Sigmoid colon (tissue), 7 donors: ENCODE results near the gene PDE4D. TPM values are rescaled to one million over a fixed set of nuclear protein-coding genes. Genes with fewer than 3 reads are reported as not detected.

ENCODE experiments used
- DNase-seq: peaks from one replicate; pipeline ENCODE4 v3.0.0-alpha.2; 2019
- H3K27ac ChIP-seq, 4 donors: fragments of 200-600 bp; sonication (generic); one replicate each; pipeline ENCODE4 v1.5.1; 2016 to 2019; ENCODE audit warnings: mild to moderate bottlenecking in 1 of 4
- H3K27me3 ChIP-seq, 3 donors: fragments of 200-600 bp; sonication (generic); one replicate each; pipeline ENCODE4 v1.5.1; 2019; ENCODE audit warnings: mild to moderate bottlenecking in 1 of 3
- H3K36me3 ChIP-seq, 4 donors: fragments of 200-600 bp; sonication (generic); one replicate each; pipeline ENCODE4 v1.5.1; 2016 to 2019
- H3K4me1 ChIP-seq, 4 donors: fragments of 200-600 bp; sonication (generic); one replicate each; pipeline ENCODE4 v1.5.1; 2017 to 2019
- H3K4me3 ChIP-seq, 4 donors: fragments of 200-600 bp; sonication (generic); one replicate each; pipeline ENCODE4 v1.5.1; 2017 to 2019; ENCODE audit warnings: mild to moderate bottlenecking in 2 of 4, moderate library complexity in 1 of 4
- H3K9me3 ChIP-seq, 4 donors: fragments of 200-600 bp in 3 of 4; sonication (generic) in 3 of 4; one replicate each; pipeline versions ENCODE4 v1.5.1 to v1.6.1; 2013 to 2019
- EP300 ChIP-seq, 4 donors: sonication (generic); formaldehyde crosslinking; IDR thresholded peaks; one replicate each; pipeline ENCODE4 v1.6.1; 2017; ENCODE audit warnings: antibody characterized with exemption in 4 of 4
- POLR2A ChIP-seq, 2 donors: fragments of 450-650 bp; IDR thresholded peaks; one replicate each; pipeline ENCODE4 v1.6.1; 2016; ENCODE audit warnings: antibody characterized with exemption in 2 of 2, mild to moderate bottlenecking in 2 of 2, moderate library complexity in 2 of 2
- POLR2AphosphoS5 ChIP-seq, 4 donors: sonication (generic); formaldehyde crosslinking; IDR thresholded peaks; one replicate each; pipeline ENCODE4 v1.6.1; 2017; ENCODE audit warnings: antibody characterized with exemption in 4 of 4
- WGBS, 2 donors: extraction: QIAGEN DNeasy Blood & Tissue Kit; methylation state at CpG; one replicate each; pipeline ENCODE4 v1.1.7; 2013; 5-methylcytosine and 5-hydroxymethylcytosine counted together
- intact Hi-C: fragments of 100-400 bp; cut with DNase I; formaldehyde crosslinking; loops from one replicate; pipeline ENCODE4 v1.15.1; 2023
- polyA plus RNA-seq, 3 donors: library from polyadenylated mRNA; stranded (reverse); fragments of 200-250 nt; gene quantifications; one replicate each; pipeline ENCODE4 v1.2.3, GENCODE V29; 2013
- total RNA-seq, 4 donors: library from RNA; depleted of rRNA; stranded (reverse); fragments of >200 nt; gene quantifications; one replicate each; pipeline ENCODE4 v1.1.0, GENCODE V29; 2016
- TF ChIP-seq, protein P1 (sequence below), 4 experiments: fragments of 450-650 bp in 3 of 4; fragments of 200-600 bp in 1 of 4; IDR thresholded peaks; one replicate each; pipeline ENCODE4 v1.5.1; 2016 to 2019; ENCODE audit warnings: antibody characterized with exemption in 4 of 4, mild to moderate bottlenecking in 3 of 4, moderate library complexity in 2 of 4
- donor health status: healthy with polysubstance abuse.
- donor health status: Bipolar disorder and iron deficiency.
- donor health status: healthy.

Gene PDE4D
- total and polyA plus RNA-seq, 7 donors, result 6.0 to 289 (median 169) TPM

DNA sequence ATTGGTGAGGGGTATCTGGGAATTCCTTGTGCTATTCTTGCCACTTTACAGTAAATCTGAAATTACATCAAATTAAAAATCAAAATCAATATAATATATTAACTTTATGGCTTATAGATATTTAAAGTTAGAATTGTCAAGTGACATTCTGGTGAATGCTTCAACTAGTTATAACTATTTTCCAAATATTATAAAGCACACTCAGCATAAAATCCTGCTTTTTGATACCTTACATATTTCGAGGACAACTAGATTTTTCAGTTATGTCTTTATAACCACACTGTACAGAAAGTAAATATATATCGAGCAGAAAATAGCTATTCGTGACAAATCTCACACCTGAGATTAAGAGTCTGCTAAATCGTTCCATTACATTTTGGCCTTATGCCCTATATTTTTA, 210.2 kb downstream of the PDE4D start:
- H3K36me3 ChIP-seq, result no peaks in the 10 kb centered on the region
- H3K27me3 ChIP-seq, result no peaks in the 10 kb centered on the region
- no peak for DNase-seq
- intact Hi-C loops, result loop anchor here (2.0 kb wide), 1 partner anchor 107 kb away; no protein-coding TSS in a partner anchor
- H3K4me3 ChIP-seq, result no peak overlapping the region
- WGBS, 2 donors, result 94 to 95% methylated on average over 4 of the region's 4 CpGs
- peaks cover 0 to 55% (median 32%) of the 10 kb centered on the region in 4 donors for H3K4me1 ChIP-seq
- TF ChIP-seq POLR2A (IDR thresholded peaks at IDR 0.05), result no peak
- no peak for TF ChIP-seq EP300 (IDR thresholded peaks at IDR 0.05)
- TF ChIP-seq POLR2AphosphoS5 (IDR thresholded peaks at IDR 0.05), result no peak
- TF ChIP-seq, protein P1, sequence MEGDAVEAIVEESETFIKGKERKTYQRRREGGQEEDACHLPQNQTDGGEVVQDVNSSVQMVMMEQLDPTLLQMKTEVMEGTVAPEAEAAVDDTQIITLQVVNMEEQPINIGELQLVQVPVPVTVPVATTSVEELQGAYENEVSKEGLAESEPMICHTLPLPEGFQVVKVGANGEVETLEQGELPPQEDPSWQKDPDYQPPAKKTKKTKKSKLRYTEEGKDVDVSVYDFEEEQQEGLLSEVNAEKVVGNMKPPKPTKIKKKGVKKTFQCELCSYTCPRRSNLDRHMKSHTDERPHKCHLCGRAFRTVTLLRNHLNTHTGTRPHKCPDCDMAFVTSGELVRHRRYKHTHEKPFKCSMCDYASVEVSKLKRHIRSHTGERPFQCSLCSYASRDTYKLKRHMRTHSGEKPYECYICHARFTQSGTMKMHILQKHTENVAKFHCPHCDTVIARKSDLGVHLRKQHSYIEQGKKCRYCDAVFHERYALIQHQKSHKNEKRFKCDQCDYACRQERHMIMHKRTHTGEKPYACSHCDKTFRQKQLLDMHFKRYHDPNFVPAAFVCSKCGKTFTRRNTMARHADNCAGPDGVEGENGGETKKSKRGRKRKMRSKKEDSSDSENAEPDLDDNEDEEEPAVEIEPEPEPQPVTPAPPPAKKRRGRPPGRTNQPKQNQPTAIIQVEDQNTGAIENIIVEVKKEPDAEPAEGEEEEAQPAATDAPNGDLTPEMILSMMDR (IDR thresholded peaks at IDR 0.05), result no peak
- H3K9me3 ChIP-seq, result no peaks in the 10 kb centered on the region
- peak overlapping the region in 2 of 4 donors; percentile 45 to 57 for H3K27ac ChIP-seq

DNA sequence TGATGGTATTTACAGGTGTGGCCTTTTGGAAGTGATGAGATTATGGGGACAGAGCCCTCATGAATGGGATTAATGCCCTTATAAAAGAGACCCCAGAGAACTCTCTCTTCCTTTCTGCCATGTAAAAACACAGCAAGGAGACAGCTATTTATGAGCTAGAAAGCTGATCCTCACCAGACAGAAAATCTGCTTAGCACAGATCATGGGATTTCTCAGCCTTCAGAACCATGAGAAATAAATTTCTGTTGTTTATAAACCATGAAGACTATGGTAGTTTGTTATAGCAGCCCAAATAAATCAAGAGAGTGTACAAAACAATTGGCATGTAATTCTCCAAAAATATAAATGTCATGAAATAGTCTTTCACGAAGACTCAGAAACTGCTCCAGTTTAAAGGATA, 211.0 kb downstream of the PDE4D start:
- no peak for DNase-seq
- Histone ChIP-seq H3K9me3 (no peaks in the 10 kb centered on the region), H3K4me3 (no peak overlapping the region), H3K36me3 (no peaks in the 10 kb centered on the region), H3K27ac (peak overlapping the region in 2 of 4 donors; percentile 45 to 57), H3K27me3 (no peaks in the 10 kb centered on the region), H3K4me1 (peaks cover 0 to 55% (median 32%) of the 10 kb centered on the region in 4 donors)
- WGBS, 2 donors, result 74 to 81% methylated on average over 1 of the region's 1 CpG
- TF ChIP-seq POLR2AphosphoS5 (IDR thresholded peaks at IDR 0.05) (peak in 3 of 4 donors; percentile 25 to 76 (median 62)), POLR2A (IDR thresholded peaks at IDR 0.05) (no peak), EP300 (IDR thresholded peaks at IDR 0.05) (no peak)
- TF ChIP-seq, protein P1 (IDR thresholded peaks at IDR 0.05), result no peak
- intact Hi-C loops, result loop anchor here (2.0 kb wide), 1 partner anchor 108 kb away; no protein-coding TSS in a partner anchor

DNA sequence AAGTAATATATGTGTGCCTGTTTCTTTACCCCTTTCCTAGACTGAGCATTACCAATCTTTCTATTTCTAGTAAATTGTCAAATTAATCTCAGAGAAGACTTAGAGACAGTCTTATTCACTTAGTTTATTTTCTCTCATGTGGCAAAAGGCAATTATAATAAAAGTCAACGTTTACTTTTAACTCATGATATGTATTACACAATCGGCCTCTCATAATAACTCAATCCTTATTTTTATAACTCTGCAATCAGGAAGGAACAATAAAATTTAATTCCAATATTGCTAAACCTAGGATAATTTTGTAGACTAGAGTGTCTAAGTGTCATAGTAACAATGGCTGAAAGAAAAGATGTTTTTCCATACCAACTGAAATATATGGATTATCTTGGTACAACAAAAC, 214.6 kb downstream of the PDE4D start:
- DNase-seq, result no peak
- Histone ChIP-seq H3K9me3 (no peaks in the 10 kb centered on the region), H3K4me3 (no peak overlapping the region), H3K36me3 (no peaks in the 10 kb centered on the region), H3K4me1 (peaks cover 0 to 32% (median 12%) of the 10 kb centered on the region in 4 donors), H3K27me3 (no peaks in the 10 kb centered on the region), H3K27ac (no peak overlapping the region)
- intact Hi-C loops, result loop anchor here (10.0 kb wide), 1 partner anchor 784 kb away; no protein-coding TSS in a partner anchor
- TF ChIP-seq POLR2A (IDR thresholded peaks at IDR 0.05) (no peak), EP300 (IDR thresholded peaks at IDR 0.05) (no peak), POLR2AphosphoS5 (IDR thresholded peaks at IDR 0.05) (no peak)
- TF ChIP-seq, protein P1 (IDR thresholded peaks at IDR 0.05), result no peak
- 15 to 52% methylated on average over 2 of the region's 2 CpGs for WGBS, 2 donors

DNA sequence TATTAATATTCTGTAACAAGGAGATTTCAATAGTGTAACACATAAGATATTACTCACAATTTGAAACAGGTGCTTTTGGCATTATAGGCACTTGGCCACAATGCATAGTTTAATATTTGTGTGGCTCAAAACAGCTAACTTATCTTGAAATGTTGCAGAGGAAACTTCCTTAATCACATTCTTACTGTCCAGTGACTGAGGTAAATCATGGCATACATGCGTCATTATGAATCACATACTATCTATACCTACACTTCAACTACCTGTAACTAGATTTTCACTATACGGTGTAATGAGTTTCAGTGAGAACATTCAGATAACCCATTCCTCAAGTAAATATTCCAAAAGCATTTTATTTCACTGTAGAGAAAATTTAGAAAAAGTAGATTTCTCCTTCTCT, 218.8 kb downstream of the PDE4D start:
- Histone ChIP-seq H3K4me3 (no peak overlapping the region), H3K9me3 (no peaks in the 10 kb centered on the region), H3K36me3 (no peaks in the 10 kb centered on the region), H3K4me1 (peaks cover 0 to 26% (median 11%) of the 10 kb centered on the region in 4 donors), H3K27ac (no peak overlapping the region), H3K27me3 (no peaks in the 10 kb centered on the region)
- TF ChIP-seq EP300 (IDR thresholded peaks at IDR 0.05), result no peak
- no peak for TF ChIP-seq POLR2A (IDR thresholded peaks at IDR 0.05)
- TF ChIP-seq, protein P1 (IDR thresholded peaks at IDR 0.05), result no peak
- TF ChIP-seq POLR2AphosphoS5 (IDR thresholded peaks at IDR 0.05), result no peak
- intact Hi-C loops, result loop anchor here (5.0 to 10.0 kb wide), 3 partner anchors 172 to 780 kb away; no protein-coding TSS in a partner anchor
- WGBS, 2 donors, result 81 to 91% methylated on average over 2 of the region's 2 CpGs
- DNase-seq, result no peak
